Progenitor cell of endocrine pancreas (in vitro differentiated cells): ENCODE data around the gene THBS3. TPM values are rescaled to one million over a fixed set of nuclear protein-coding genes. Genes with fewer than 3 reads are reported as not detected.
"Not testable (repeated sequence)": the region's sequence is repeated elsewhere in the genome, so short reads cannot be mapped to it uniquely, and the experiment has no call there.

Experiments
- DNase-seq: peaks from one replicate; pipeline ENCODE4 v3.0.0; 2021; ENCODE audit warnings: low spot score; ENCODE audit not compliant: unreplicated experiment
- H3K27ac Mint-ChIP-seq: 2 replicates; pipeline ENCODE4 v1.8.0; 2021; ENCODE audit warnings: mild to moderate bottlenecking, moderate library complexity, mixed read lengths
- H3K27me3 Mint-ChIP-seq: 2 replicates; pipeline ENCODE4 v1.8.0; 2021; ENCODE audit warnings: mixed read lengths
- H3K36me3 Mint-ChIP-seq: 2 replicates; pipeline ENCODE4 v1.8.0; 2022; ENCODE audit warnings: mixed read lengths; ENCODE audit not compliant: insufficient read depth
- H3K4me1 Mint-ChIP-seq: 2 replicates; pipeline ENCODE4 v1.8.0; 2021; ENCODE audit warnings: low read depth, mixed read lengths
- H3K4me3 Mint-ChIP-seq: 2 replicates; pipeline ENCODE4 v1.8.0; 2021; ENCODE audit warnings: low read depth, mild to moderate bottlenecking, moderate library complexity, mixed read lengths
- H3K9me3 Mint-ChIP-seq: 2 replicates; pipeline ENCODE4 v1.8.0; 2021; ENCODE audit warnings: low read depth, mixed read lengths
- CTCF ChIP-seq: fragments of 200-600 bp; sonication (generic); IDR thresholded peaks from one replicate; pipeline ENCODE4 v1.5.0; 2021; ENCODE audit warnings: antibody characterized with exemption, mild to moderate bottlenecking; ENCODE audit not compliant: unreplicated experiment
- total RNA-seq: library from RNA; stranded (reverse); gene quantifications from 2 replicates; pipeline ENCODE4 v1.2.1, GENCODE V29; 2021

Gene THBS3
- total RNA-seq, 1 donor from 2014 or later = 46.0 TPM

GRCh38 chr1:155219592-155220031 lies 11.9 kb upstream of the THBS3 start:
- no peak for DNase-seq
- no peaks in the 10 kb centered on the region for H3K27me3 Mint-ChIP-seq
- H3K4me1 Mint-ChIP-seq = peaks cover 8% of the 10 kb centered on the region
- no peaks in the 10 kb centered on the region for H3K9me3 Mint-ChIP-seq
- H3K36me3 Mint-ChIP-seq = no peaks in the 10 kb centered on the region
- peak overlapping the region; percentile 55 for H3K4me3 Mint-ChIP-seq
- TF ChIP-seq CTCF = no peak
- peak overlapping the region; percentile 37 for H3K27ac Mint-ChIP-seq

DNA sequence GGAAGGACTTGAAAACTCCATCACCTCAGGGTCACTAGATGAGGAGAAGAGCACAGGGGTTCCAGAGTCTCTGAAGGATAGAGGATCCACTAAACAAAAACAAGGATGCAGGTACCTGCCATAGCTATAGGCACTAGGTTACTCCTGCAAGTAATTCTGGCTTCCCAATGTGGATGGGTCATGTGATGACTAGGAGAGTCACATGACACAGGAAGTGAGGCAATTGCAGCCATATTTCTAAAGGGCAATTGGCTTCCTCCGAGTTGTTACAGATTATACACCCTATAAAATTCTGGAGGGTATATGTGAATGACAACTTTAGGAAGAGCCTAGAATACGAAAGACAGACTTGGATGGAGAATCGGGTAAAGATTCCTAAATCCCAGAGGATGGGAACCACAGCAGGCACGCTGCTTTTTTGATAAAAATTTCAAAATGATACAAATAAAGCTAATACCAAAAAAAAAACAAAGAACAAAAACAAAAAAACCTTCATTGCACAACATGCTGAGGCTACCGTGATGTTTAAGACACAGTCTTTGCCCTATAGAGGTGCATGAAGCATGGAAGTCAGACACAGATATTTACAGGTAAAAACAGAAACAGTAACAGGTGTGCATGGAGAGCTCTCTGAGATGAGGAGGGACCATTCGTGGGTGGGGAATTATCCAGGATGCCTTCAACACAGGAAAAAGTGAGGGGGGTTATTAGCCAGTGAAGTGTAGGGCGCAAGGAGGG lies 11.3 kb upstream of the THBS3 start:
- Mint-ChIP-seq H3K4me1 (peaks cover 8% of the 10 kb centered on the region), H3K4me3 (peak overlapping the region; percentile 55), H3K9me3 (no peaks in the 10 kb centered on the region), H3K27ac (peak overlapping the region; percentile 37), H3K36me3 (no peaks in the 10 kb centered on the region), H3K27me3 (no peaks in the 10 kb centered on the region)
- no peak for DNase-seq
- TF ChIP-seq CTCF = no peak

GRCh38 chr1:155214702-155215101 lies 7.0 kb upstream of the THBS3 start:
- not testable (repeated sequence) for H3K4me3 Mint-ChIP-seq, DNase-seq, H3K27ac Mint-ChIP-seq, H3K4me1 Mint-ChIP-seq, H3K9me3 Mint-ChIP-seq, H3K27me3 Mint-ChIP-seq, H3K36me3 Mint-ChIP-seq

DNA sequence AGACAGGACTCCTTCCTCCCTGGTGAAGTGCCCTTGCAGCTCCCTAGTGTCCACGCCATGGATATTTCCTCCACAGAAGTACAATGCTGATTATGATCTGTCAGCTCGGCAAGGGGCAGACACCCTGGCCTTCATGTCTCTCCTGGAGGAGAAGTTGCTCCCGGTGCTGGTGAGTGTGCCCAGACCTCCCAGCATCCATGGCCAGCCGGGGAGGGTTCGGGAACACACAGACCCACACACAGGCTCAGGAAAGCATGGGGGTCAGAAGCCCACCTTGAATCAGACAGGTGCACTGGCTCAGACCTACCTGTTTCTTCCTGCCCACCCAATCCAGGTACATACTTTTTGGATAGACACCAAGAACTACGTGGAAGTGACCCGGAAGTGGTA lies 4.3 kb upstream of the THBS3 start:
- H3K4me1 Mint-ChIP-seq = peaks cover 15% of the 10 kb centered on the region
- not testable (repeated sequence) for H3K27me3 Mint-ChIP-seq, H3K27ac Mint-ChIP-seq, DNase-seq, H3K36me3 Mint-ChIP-seq, H3K9me3 Mint-ChIP-seq, H3K4me3 Mint-ChIP-seq

DNA sequence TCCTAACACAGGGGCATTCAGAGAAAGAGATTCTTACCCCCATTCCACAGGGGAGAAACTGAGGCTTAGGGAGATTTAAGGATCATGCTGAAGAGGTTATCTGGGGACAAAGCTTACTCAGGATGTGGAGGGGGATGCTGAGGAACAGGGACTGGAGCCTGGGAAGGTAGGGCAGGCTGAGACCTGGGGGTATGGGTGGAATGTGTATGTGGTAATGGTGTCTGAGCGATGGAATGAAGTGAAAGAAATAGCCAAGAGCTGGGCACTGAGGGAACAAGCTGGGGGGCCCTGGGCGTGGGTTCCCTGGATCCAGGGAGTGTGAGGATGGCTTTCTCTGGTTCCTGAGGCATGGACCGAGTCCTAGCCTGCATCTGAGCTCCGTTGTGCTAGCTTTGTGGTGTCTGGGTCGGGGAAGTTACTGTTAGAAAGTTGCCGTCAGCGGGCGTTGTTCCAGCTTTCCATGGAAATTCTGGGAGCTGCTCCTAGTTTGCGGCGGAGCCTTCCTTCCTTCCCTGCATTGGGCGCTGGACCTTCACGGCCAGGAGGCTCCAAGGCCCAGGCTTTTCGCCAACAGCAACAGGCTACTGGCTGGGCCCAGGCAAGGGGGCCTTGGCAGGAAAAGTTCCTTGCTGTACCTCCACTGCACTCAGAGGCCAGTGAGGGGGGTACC lies 3.8 kb upstream of the THBS3 start:
- H3K4me1 Mint-ChIP-seq = peaks cover 19% of the 10 kb centered on the region
- H3K27ac Mint-ChIP-seq = not testable (repeated sequence)

GRCh38 chr1:155210314-155211104 lies 2.8 kb upstream of the THBS3 start:
- Mint-ChIP-seq H3K4me3 (peak overlapping the region; percentile 22), H3K9me3 (no peaks in the 10 kb centered on the region), H3K27me3 (no peaks in the 10 kb centered on the region), H3K27ac (no peak overlapping the region), H3K36me3 (no peaks in the 10 kb centered on the region), H3K4me1 (peaks cover 19% of the 10 kb centered on the region)
- DNase-seq = no peak
- no peak for TF ChIP-seq CTCF

More for the DNA sequence above, 3.8 kb upstream of the THBS3 start:
- not testable (repeated sequence) for H3K36me3 Mint-ChIP-seq, H3K4me3 Mint-ChIP-seq, H3K27me3 Mint-ChIP-seq, DNase-seq, H3K9me3 Mint-ChIP-seq
